Iris pigment epithelial cell (primary cell): ENCODE measurements around the gene ATOSB.

Source experiments
- DNase-seq: peaks from one replicate; pipeline ENCODE4 v3.0.0-alpha.2; 2011; ENCODE audit warnings: low read depth

ATOSB gene

DNA sequence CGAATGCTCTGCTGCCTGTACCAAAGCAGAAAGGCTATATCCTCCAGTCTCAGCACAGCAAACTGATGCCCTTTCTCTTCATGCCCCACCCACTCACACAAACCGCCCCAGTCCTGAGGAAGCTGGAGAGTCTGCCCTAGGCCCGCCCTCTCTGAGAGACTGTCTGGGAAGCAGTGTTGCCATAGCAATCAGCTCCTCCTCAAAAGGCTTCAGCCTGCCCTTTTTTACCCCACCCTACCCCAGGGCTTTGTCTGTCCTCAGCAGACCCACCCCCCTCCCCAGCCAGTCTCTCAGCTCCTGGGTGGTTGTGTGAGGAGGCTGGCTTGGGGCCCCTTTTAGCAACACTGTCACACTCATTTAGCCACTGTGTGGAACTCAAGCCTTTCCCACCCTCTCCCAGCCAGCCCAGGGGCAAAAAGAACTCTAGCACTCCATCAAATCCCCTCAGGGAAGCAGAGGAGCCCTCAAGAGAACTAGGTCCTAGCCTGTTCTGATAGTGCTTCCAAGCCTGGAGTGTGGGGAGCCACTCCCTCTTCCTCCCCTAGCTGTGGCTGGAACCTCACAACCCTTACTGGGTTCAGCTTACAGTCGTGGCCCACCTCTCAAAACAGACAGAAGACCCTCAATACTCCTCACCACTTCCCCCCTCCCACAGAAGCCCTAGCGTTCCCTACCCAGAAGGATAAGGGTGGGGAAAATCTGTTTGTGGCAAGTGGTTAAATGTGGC, 1.4 kb downstream of the ATOSB start:
- DNase-seq: peak; percentile 99

DNA sequence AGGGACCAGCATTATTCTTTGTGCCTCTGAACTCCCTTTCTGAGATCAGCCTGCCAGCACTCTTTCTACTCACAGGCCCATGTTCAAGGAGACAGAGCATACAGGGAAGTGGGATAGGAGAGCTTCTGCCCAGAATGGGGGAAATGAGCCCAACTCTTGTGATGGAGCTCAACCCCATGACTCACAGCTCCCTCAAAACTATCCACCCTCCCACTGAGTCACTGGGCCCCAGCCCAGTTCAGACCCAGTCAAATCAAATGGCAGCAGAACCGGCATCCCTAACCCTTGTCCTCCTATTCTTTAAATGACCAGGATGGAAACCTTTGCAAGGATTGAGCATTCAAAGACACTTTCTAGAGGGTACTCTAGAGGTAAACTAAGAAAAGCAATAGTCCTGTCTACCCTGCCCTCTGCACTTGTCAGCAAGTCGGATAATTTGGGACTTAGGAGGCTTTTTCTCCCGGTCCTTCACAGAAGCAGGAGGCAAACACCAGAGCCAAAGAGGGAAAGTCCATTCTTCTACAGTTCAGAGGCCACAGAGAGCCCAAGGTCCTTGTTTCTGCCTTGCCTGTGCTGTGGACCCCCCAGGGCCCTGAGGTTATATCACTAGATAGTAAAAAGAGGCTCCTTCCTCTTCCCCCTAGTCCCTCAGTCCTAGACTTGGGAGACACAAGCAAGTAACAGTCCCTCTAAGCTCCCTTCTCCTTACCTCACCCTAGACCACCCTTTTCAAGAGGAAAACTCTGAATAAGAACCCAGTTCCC, 3.2 kb downstream of the ATOSB start:
- DNase-seq: peak; percentile 75

GRCh38 chr9:35111001-35111933, 4.4 kb downstream of the ATOSB start:
- peak; percentile 99 for DNase-seq

GRCh38 chr9:35110327-35110761, 5.3 kb downstream of the ATOSB start:
- peak; percentile 70 for DNase-seq

DNA sequence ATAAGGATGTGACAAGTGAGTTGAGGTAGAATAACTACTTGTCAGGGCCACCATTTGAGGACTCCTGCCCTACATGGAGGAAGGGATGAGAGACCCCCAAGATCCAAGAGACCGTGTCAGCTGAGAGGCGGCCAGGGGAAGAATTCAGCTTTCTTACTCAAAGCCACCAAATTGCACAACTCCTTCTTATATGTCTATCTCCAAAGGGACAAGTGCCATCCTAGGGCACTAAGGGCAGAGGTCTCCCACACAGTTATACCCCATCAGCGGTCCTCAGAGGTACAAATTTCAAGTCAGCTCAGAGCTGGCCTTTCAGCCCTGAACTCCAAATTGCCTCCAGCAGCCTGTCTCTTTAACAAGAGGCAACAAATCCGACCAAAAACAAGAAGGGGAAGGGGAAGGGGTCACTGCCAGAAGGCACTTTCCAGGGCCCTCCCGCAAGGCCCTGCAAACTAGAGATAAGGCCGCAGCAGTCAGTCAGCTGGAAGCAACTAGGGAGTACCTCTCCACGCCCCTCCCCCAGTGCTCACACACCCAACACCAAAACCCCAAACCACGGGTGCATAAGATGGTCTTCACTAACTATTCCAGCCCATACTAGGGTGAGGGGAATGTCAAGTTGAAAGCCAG, 6.6 kb downstream of the ATOSB start:
- no peak for DNase-seq

DNA sequence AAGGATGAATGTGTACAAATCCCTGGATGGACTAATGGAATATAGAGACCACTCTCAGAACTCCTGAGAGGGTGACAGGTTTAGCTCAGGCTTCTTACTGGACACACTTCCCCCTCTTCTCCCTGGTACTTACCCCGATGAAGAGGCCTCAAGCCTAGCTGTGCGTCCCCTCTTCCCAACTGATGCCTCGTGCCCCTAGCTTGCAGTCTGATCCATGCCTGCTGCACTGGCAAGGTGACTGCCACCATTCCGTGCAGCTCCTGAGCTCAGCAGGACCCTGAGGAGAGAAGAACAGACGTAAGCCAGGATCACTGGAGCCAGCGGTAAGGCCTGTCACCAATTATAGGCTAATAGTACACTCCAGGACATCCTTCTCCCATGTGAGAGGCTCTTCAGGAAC, 7.2 kb downstream of the ATOSB start:
- DNase-seq: no peak

- no peak for DNase-seq
These were observed 8.1 kb downstream of the ATOSB start for GRCh38 chr9:35107297-35108290.

DNA sequence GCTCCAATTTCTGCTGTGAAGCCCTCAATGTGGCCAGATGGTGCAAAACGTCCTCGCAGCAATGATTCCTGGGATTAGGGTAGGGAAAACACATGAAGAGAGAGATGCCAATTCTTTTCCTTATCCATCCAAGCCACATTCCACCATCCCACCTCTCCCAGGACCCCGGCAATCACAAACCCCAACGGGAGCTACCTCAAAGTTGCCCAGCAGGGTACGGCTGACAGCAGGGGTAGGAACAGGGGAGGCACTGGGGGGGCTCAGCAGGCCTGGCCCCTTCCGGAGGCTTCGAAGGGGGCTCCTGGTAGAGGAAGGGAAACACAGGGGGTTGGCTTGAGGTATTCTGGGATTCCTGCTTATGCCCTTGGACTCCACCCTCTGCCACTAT, 9.3 kb downstream of the ATOSB start:
- no peak for DNase-seq

- no peak for DNase-seq
These were observed 9.9 kb downstream of the ATOSB start for GRCh38 chr9:35105571-35106342.

- no peak for DNase-seq
These were observed 10.5 kb downstream of the ATOSB start for GRCh38 chr9:35105126-35105525.

GRCh38 chr9:35104586-35104985, 11.1 kb downstream of the ATOSB start:
- DNase-seq: no peak

DNA sequence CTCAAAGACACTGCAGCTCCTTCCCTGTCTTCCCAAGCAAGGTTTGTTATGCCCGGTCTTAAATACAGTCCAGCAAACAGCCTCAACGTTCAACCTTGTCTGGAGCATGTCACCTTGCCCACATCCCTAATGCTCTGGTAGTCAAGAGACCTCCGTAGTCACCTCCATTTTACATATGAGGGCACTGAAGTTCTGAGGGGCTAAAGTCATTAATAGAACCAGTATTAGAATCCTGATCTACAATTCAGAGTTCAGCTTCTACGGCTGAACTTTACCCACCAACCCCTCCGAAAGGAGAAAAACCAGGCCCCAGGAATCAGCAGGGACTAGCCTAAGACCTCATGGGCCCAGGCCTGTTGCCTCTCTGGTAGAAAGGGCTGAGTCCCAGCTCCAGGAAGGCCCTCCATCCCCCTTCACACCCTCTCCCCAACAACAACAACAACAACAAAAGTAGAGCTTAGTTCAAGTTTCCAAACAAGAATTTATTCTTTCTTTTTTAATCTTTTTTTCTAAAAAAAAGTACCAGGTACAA, 11.9 kb downstream of the ATOSB start:
- DNase-seq: no peak

GRCh38 chr9:35102769-35103659, 12.6 kb downstream of the ATOSB start, which contains the start of gene STOML2:
Gene STOML2, minus strand, starts transcription at chr9:35103131. Its CDS starts 37 bp downstream, at chr9:35103094.
- DNase-seq: peak; percentile 98

GRCh38 chr9:35102465-35102768, 13.2 kb downstream of the ATOSB start:
- peak; percentile 20 for DNase-seq

GRCh38 chr9:35097573-35097972, 18.1 kb downstream of the ATOSB start:
- no peak for DNase-seq

GRCh38 chr9:35096035-35096849, 19.4 kb downstream of the ATOSB start, which contains the start of gene PIGO:
Gene PIGO, minus strand, starts transcription at chr9:35096591. Its CDS starts 1,026 bp downstream, at chr9:35095565.
- DNase-seq: peak; percentile 79

DNA sequence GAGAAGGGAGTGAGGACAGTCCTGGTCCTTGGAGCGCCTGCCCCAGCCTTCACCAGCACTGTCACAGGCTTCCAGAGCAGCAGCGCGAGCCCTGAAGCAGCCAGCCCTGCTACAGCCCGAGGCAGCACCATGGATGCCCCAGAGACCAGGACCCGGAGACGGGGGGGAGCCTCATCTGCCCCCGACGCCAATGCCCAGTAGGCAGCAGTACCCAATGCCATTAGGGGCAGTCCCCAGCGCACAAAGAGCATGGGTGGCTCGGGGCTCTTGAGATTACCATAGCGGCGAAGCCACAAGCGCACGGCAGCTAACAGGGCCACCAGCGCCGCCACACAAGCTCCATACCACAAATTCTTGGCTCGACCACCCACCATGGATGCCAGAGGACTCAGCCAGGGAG, 24.1 kb downstream of the ATOSB start:
- no peak for DNase-seq

DNA sequence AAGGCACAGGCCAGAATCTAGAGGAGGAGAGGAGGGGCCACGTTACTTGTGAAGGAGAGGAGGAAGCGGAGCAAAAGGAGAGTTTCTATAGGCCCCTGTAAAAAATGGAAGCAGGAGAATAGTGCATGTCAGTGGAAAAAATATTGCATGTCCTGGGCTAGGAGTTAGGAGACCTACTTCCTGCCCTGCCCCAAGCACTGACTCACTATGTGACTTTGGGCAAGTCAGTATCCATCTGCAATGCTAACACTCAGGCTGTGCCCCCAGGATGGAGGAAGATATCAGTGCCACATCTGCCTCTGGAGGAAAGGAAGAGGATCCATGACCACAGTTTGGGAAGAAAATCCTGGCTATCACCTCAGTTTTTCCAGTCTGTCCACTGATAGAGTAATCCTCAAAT, 26.2 kb downstream of the ATOSB start:
- no peak for DNase-seq
